ENCODE measurements around the gene FAM222A.

FAM222A gene

DNA sequence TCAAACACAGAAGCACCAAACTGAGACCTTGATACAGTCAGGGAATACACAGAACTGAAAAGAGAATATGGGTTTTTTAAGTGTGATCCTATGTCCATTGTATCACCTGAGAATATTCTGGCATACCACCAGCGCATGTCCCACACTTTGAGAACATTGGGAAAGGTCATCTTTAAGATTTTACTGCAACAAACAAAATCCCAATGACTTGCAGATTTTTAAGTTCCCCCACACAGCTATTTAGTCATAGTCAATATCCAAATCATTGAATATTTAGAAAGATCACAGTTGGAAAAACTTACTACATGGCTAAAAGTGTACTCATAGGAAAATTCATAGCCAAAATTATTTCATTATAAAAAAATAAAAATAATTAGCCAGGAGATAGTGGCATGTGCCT lies 65.1 kb downstream of the FAM222A start:
- Histone ChIP-seq H3K9me2 (replicated peaks; ENCODE audit: control insufficient read depth, low read length) (no peaks in the 10 kb centered on the region), H3K27me3 (ENCODE audit: control insufficient read depth, low read length) (no peaks in the 10 kb centered on the region), H3K79me2 (ENCODE audit: control insufficient read depth, low read length) (no peaks in the 10 kb centered on the region), H4K20me1 (ENCODE audit: control insufficient read depth, insufficient read depth, low read depth, low read length) (no peaks in the 10 kb centered on the region), H3K4me2 (ENCODE audit: low read length) (no peak overlapping the region), H3K4me1 (ENCODE audit: control insufficient read depth, low read length) (peaks cover 9% of the 10 kb centered on the region), H3K36me3 (ENCODE audit: control insufficient read depth, low read length) (no peaks in the 10 kb centered on the region), H3F3A (ENCODE audit: control insufficient read depth, insufficient read depth) (no peaks in the 10 kb centered on the region), H3K27ac (ENCODE audit: low read depth, low read length) (no peak overlapping the region), H3K9me3 (ENCODE audit: control insufficient read depth, insufficient read depth, low read length) (peaks cover 8% of the 10 kb centered on the region; the same call in 1 of the 2 replicates), H3K4me3 (ENCODE audit: low read length) (no peak overlapping the region)
- no peak for TF ChIP-seq EZH2phosphoT487 (IDR thresholded peaks at IDR 0.05; ENCODE audit: borderline replicate concordance, low read length)
- TF ChIP-seq, protein P1, sequence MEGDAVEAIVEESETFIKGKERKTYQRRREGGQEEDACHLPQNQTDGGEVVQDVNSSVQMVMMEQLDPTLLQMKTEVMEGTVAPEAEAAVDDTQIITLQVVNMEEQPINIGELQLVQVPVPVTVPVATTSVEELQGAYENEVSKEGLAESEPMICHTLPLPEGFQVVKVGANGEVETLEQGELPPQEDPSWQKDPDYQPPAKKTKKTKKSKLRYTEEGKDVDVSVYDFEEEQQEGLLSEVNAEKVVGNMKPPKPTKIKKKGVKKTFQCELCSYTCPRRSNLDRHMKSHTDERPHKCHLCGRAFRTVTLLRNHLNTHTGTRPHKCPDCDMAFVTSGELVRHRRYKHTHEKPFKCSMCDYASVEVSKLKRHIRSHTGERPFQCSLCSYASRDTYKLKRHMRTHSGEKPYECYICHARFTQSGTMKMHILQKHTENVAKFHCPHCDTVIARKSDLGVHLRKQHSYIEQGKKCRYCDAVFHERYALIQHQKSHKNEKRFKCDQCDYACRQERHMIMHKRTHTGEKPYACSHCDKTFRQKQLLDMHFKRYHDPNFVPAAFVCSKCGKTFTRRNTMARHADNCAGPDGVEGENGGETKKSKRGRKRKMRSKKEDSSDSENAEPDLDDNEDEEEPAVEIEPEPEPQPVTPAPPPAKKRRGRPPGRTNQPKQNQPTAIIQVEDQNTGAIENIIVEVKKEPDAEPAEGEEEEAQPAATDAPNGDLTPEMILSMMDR (IDR thresholded peaks at IDR 0.05; ENCODE audit: low read depth, low read length, poor library complexity, severe bottlenecking) = no peak

DNA sequence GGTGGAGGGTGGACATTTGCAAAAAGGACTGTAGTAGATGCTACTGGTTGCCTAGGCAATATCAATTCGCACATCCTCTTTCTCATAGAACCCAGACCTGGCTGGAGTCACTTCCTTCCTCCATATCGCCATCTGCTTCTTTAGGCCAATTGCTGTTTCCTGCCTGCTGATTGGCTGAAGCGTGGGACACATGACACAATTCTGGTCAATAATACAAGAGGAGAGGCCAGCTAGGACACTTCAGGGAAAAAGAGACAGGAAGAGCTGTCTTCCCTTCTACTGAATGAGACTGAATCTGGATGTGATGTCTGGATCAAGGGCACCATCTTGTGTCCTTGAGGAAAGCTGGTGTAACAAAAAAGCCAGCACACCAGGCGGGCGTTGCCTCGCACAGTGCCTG lies 65.8 kb downstream of the FAM222A start:
- no peaks in the 10 kb centered on the region for H3K79me2 ChIP-seq (ENCODE audit: control insufficient read depth, low read length)
- TF ChIP-seq EZH2phosphoT487 (IDR thresholded peaks at IDR 0.05; ENCODE audit: borderline replicate concordance, low read length) = no peak
- TF ChIP-seq, protein P1 (IDR thresholded peaks at IDR 0.05; ENCODE audit: low read depth, low read length, poor library complexity, severe bottlenecking) = no peak
- H3K36me3 ChIP-seq (ENCODE audit: control insufficient read depth, low read length) = no peaks in the 10 kb centered on the region
- peaks cover 8% of the 10 kb centered on the region; the same call in 1 of the 2 replicates for H3K9me3 ChIP-seq (ENCODE audit: control insufficient read depth, insufficient read depth, low read length)
- H3K4me2 ChIP-seq (ENCODE audit: low read length) = no peak overlapping the region
- H3K27me3 ChIP-seq (ENCODE audit: control insufficient read depth, low read length) = no peaks in the 10 kb centered on the region
- no peak overlapping the region for H3K27ac ChIP-seq (ENCODE audit: low read depth, low read length)
- H3K4me1 ChIP-seq (ENCODE audit: control insufficient read depth, low read length) = peaks cover 8% of the 10 kb centered on the region
- no peaks in the 10 kb centered on the region for H3K9me2 ChIP-seq (replicated peaks; ENCODE audit: control insufficient read depth, low read length)
- H3K4me3 ChIP-seq (ENCODE audit: low read length) = no peak overlapping the region
- no peaks in the 10 kb centered on the region for H3F3A ChIP-seq (ENCODE audit: control insufficient read depth, insufficient read depth)
- no peaks in the 10 kb centered on the region for H4K20me1 ChIP-seq (ENCODE audit: control insufficient read depth, insufficient read depth, low read depth, low read length)

DNA sequence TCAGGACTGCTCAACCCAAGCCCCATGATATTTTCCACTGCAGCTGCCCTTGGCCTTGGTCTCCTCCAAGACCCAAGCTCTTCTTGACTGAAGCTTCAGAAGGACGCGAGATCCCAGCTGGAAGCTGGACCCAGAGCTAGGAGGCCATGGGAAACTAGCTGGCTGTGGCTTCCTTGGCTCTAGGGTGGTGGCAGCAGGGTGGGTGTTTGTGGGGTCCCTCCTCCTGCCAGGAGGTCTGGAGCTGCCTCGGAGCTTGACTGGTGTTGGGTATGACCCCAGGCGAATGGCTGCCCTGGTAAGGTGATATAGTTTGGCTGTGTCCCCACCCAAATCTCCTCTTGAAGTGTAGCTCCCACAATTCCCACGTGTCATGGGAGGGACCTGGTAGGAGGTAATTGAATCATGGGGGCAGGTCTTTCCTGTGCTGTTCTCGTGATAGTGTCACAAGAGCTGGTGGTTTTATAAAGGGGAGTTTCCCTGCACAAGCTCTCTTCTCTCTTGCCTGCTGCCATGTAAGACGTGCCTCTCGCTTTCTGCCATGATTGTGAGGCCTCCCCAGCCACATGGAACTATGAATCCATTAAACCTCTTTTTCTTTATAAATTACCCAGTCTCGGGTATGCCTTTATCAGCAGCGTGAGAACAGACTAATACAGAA lies 68.2 kb downstream of the FAM222A start:
- Histone ChIP-seq H3K4me1 (ENCODE audit: control insufficient read depth, low read length) (peaks cover 8% of the 10 kb centered on the region), H3K4me2 (ENCODE audit: low read length) (no peak overlapping the region), H3K9me2 (replicated peaks; ENCODE audit: control insufficient read depth, low read length) (no peaks in the 10 kb centered on the region), H3F3A (ENCODE audit: control insufficient read depth, insufficient read depth) (no peaks in the 10 kb centered on the region), H3K4me3 (ENCODE audit: low read length) (no peak overlapping the region), H4K20me1 (ENCODE audit: control insufficient read depth, insufficient read depth, low read depth, low read length) (no peaks in the 10 kb centered on the region), H3K79me2 (ENCODE audit: control insufficient read depth, low read length) (no peaks in the 10 kb centered on the region), H3K27me3 (ENCODE audit: control insufficient read depth, low read length) (no peaks in the 10 kb centered on the region), H3K36me3 (ENCODE audit: control insufficient read depth, low read length) (no peaks in the 10 kb centered on the region), H3K27ac (ENCODE audit: low read depth, low read length) (no peak overlapping the region), H3K9me3 (ENCODE audit: control insufficient read depth, insufficient read depth, low read length) (peaks cover 8% of the 10 kb centered on the region; the same call in 1 of the 2 replicates)
- TF ChIP-seq, protein P1 (IDR thresholded peaks at IDR 0.05; ENCODE audit: low read depth, low read length, poor library complexity, severe bottlenecking) = no peak
- no peak for TF ChIP-seq EZH2phosphoT487 (IDR thresholded peaks at IDR 0.05; ENCODE audit: borderline replicate concordance, low read length)
